ENCODE measurements around the gene DGKB. TPM values are rescaled to one million over a fixed set of nuclear protein-coding genes. Genes with fewer than 3 reads are reported as not detected.

The DGKB gene
- 22.7 TPM for total RNA-seq

DNA sequence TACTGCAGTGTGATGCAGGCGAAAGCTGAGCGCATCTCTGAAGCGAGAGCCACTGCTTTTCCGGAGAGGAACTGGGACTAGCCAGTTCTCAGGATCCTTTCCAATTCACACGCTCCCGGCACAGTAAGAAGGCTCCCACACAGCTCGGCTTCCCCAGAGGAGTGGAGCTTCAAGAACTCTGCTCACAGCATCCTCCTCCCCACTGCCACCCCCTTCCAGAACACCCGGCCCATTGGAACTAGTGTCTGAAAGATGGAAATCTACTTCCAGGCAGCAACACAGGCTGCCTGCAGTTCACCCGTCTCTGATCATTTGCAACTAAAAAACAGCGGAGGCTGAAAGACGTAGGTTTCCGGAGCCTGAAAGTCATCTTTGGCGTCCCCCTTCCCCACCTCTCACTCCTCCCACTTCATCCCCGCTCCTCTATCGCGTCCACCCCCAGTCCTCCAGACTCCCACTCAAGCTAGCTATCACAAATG is at the start of gene DGKB:
DGKB (minus strand) TSS at position 163 of the 479 bp plus-strand sequence.

All from camera-type eye (tissue), 1 donor.